Omental fat pad (tissue), 4 donors: ENCODE results near the gene ANO8. TPM values are rescaled to one million over a fixed set of nuclear protein-coding genes. Genes with fewer than 3 reads are reported as not detected.
"Not testable (repeated sequence)": the region's sequence is repeated elsewhere in the genome, so short reads cannot be mapped to it uniquely, and the experiment has no call there.

Source experiments
- ATAC-seq: fragments of 150-250 bp; one replicate; pipeline ENCODE4 v1.9.1; 2016; ENCODE audit warnings: mild to moderate bottlenecking, moderate library complexity; ENCODE audit not compliant: low FRiP score
- DNase-seq: peaks from one replicate; pipeline ENCODE4 v3.0.0-alpha.2; 2019; ENCODE audit warnings: low spot score
- CTCF ChIP-seq, 3 donors: fragments of 450-650 bp; IDR thresholded peaks; one replicate each; pipeline ENCODE4 v1.5.1; 2016 to 2017; ENCODE audit warnings: antibody characterized with exemption in 3 of 3, mild to moderate bottlenecking in 3 of 3, moderate library complexity in 2 of 3
- total RNA-seq, 4 donors: library from RNA; depleted of rRNA; stranded (reverse); fragments of >200 nt; gene quantifications; one replicate each; pipeline ENCODE4 v1.1.0, GENCODE V29; 2016

Gene ANO8
- total RNA-seq, 4 donors from 2014 or later = 5.5 to 6.1 (median 5.8) TPM

GRCh38 chr19:17365361-17365760 is 30.7 kb upstream of the ANO8 start:
- DNase-seq = no peak
- TF ChIP-seq CTCF (IDR thresholded peaks at IDR 0.05) = no peak
- no peak for ATAC-seq

- not testable (repeated sequence) for ATAC-seq, DNase-seq
These were observed 29.4 kb upstream of the ANO8 start for GRCh38 chr19:17363852-17364605.

- no peak for DNase-seq
- ATAC-seq = no peak
These were observed 25.5 kb upstream of the ANO8 start for GRCh38 chr19:17359905-17360800.

GRCh38 chr19:17358395-17358794 is 23.7 kb upstream of the ANO8 start:
- DNase-seq (no peak), ATAC-seq (peak; percentile 68)
- TF ChIP-seq CTCF (IDR thresholded peaks at IDR 0.05) = no peak

More at GRCh38 chr19:17359905-17360800, 25.5 kb upstream of the ANO8 start:
- no peak for TF ChIP-seq CTCF (IDR thresholded peaks at IDR 0.05)

- TF ChIP-seq CTCF (IDR thresholded peaks at IDR 0.05) = no peak
- DNase-seq = no peak
- ATAC-seq = no peak
These were observed 23.1 kb upstream of the ANO8 start for GRCh38 chr19:17357724-17358123.

- no peak for TF ChIP-seq CTCF (IDR thresholded peaks at IDR 0.05)
- DNase-seq (no peak), ATAC-seq (no peak)
These were observed 22.5 kb upstream of the ANO8 start for GRCh38 chr19:17357078-17357666.

- DNase-seq = no peak
- no peak for ATAC-seq
- TF ChIP-seq CTCF (IDR thresholded peaks at IDR 0.05) = no peak
These were observed 18.7 kb upstream of the ANO8 start for GRCh38 chr19:17353386-17353785.
